ENCODE measurements around the gene DLGAP5. TPM values are rescaled to one million over a fixed set of nuclear protein-coding genes. Genes with fewer than 3 reads are reported as not detected.

DLGAP5 gene
- total and polyA plus RNA-seq, 2 of the 4 experiments (the other 2 are of a cell fraction), result 14.9 to 19.0 TPM

GRCh38 chr14:55160989-55161388 lies 30.4 kb downstream of the DLGAP5 start:
- no peaks in the 10 kb centered on the region; the same call in 1 of the 2 replicates for H4K20me1 ChIP-seq (ENCODE audit: insufficient read depth, low read length)
- peaks cover 11 to 15% of the 10 kb centered on the region in 2 experiments for H3K79me1 ChIP-seq (ENCODE audit: low read depth in 1 of 2, low read length in 2 of 2)
- H2BK20ac ChIP-seq (ENCODE audit: low read depth, low read length), result no peak overlapping the region
- H2BK15ac ChIP-seq (ENCODE audit: low read depth, low read length), result no peak overlapping the region
- no peak overlapping the region for H3K23ac ChIP-seq (ENCODE audit: low read depth, low read length)
- in situ Hi-C loops (cut with MboI; ENCODE audit: low sequenced_read_pairs) (no loop called here), dilution Hi-C loops (cut with HindIII; ENCODE audit: low sequenced_read_pairs, unreplicated experiment) (no loop called here), intact Hi-C loops (cut with micrococcal nuclease) (loop anchor here (1.0 kb wide), 1 partner anchor 72 kb away; no protein-coding TSS in a partner anchor)
- no peak overlapping the region for H2AK9ac ChIP-seq (replicated peaks; ENCODE audit: low read depth, low read length, poor library complexity)
- no peak overlapping the region for H3K4me2 ChIP-seq (ENCODE audit: low read depth, low read length)
- no peak overlapping the region for H3K18ac ChIP-seq (ENCODE audit: low read depth, low read length)
- no peak overlapping the region for H3K56ac ChIP-seq (ENCODE audit: extremely low read depth, insufficient read depth, low read length)
- H4K91ac ChIP-seq (ENCODE audit: insufficient read depth, low read depth, low read length), result no peak overlapping the region
- H3K9me1 ChIP-seq (ENCODE audit: insufficient read depth, low read length), result no peaks in the 10 kb centered on the region
- H3K9ac ChIP-seq (ENCODE audit: low read depth, low read length), result no peak overlapping the region
- H2BK120ac ChIP-seq (ENCODE audit: low read depth, low read length), result no peak overlapping the region
- no peak overlapping the region for H2BK5ac ChIP-seq (ENCODE audit: low read depth, low read length, poor library complexity, severe bottlenecking)
- CTCF ChIA-PET, result interaction anchor here (0.6 to 1.4 kb wide), 7 partner anchors 8 to 160 kb away, joined by 3 to 8 read pairs (median 6); no protein-coding TSS in a partner anchor
- no peaks in the 10 kb centered on the region for H3K36me3 ChIP-seq (ENCODE audit: control insufficient read depth, insufficient read depth, low read length)
- no peaks in the 10 kb centered on the region for H3K9me3 ChIP-seq (ENCODE audit: control insufficient read depth, insufficient read depth, low read length)
- TF ChIP-seq NFE2L2 (IDR thresholded peaks at IDR 0.05; ENCODE audit: low read depth, low read length), result no peak
- peak; percentile 67 for TF ChIP-seq CTCF (conservative IDR thresholded peaks at IDR 0.05; ENCODE audit: low read depth, low read length)
- no peak for TF ChIP-seq MXI1 (IDR thresholded peaks at IDR 0.05; ENCODE audit: borderline replicate concordance, low read depth, low read length)
- TF ChIP-seq RAD21 (IDR thresholded peaks at IDR 0.05; ENCODE audit: low read length), result peak; percentile 68
- TF ChIP-seq USF2 (IDR thresholded peaks at IDR 0.05; ENCODE audit: low read depth, low read length), result no peak
- no peak for TF ChIP-seq CHD1 (IDR thresholded peaks at IDR 0.05; ENCODE audit: low read depth, low read length)
- TF ChIP-seq SMC3 (IDR thresholded peaks at IDR 0.05; ENCODE audit: low read depth, low read length), result peak; percentile 82
- no peak for TF ChIP-seq POLR2A (IDR thresholded peaks at IDR 0.05; ENCODE audit: low read depth, low read length)
- ATAC-seq (ENCODE audit: low read depth) (peak; percentile 89), DNase-seq (peak; percentile 54)
- H3K4ac ChIP-seq (ENCODE audit: low read depth, low read length), result no peak overlapping the region
- H3K4me1 ChIP-seq (ENCODE audit: control insufficient read depth, insufficient read depth, low read length), result no peaks in the 10 kb centered on the region
- H3K4me3 ChIP-seq (ENCODE audit: insufficient read depth, low read depth, low read length), result no peak overlapping the region
- POLR2A ChIA-PET (ENCODE audit: unreplicated experiment), result interaction anchor here (0.7 kb wide), 1 partner anchor 67 kb away, joined by 13 read pairs; no protein-coding TSS in a partner anchor
- no peak overlapping the region for H3K27ac ChIP-seq (ENCODE audit: insufficient read depth, low read length)
- H2AK5ac ChIP-seq (ENCODE audit: low read depth, low read length), result no peak overlapping the region
- H3K14ac ChIP-seq (replicated peaks; ENCODE audit: low read depth, low read length), result no peak overlapping the region
- BruUV-seq (replicated peaks), result no TSS peak
- H4K5ac ChIP-seq (ENCODE audit: low read depth, low read length), result no peak overlapping the region
- no peak overlapping the region for H2AFZ ChIP-seq (replicated peaks; ENCODE audit: low read length, poor library complexity)
- no peak overlapping the region for H4K8ac ChIP-seq (ENCODE audit: low read depth in 2 of 2, low read length in 2 of 2)
- no peaks in the 10 kb centered on the region for H3K27me3 ChIP-seq (ENCODE audit: control insufficient read depth, insufficient read depth, low read length)
